GM19351 (cell line): ENCODE measurements around the gene HYKK.
"Not testable (repeated sequence)": the region's sequence is repeated elsewhere in the genome, so short reads cannot be mapped to it uniquely, and the experiment has no call there.

Source experiments
- ATAC-seq: cut with Tn5 transposase; IDR thresholded peaks from one replicate; pipeline ENCODE4 v1.9.1; 2021; ENCODE audit warnings: mild to moderate bottlenecking, moderate library complexity; ENCODE audit not compliant: unreplicated experiment

The HYKK gene

DNA sequence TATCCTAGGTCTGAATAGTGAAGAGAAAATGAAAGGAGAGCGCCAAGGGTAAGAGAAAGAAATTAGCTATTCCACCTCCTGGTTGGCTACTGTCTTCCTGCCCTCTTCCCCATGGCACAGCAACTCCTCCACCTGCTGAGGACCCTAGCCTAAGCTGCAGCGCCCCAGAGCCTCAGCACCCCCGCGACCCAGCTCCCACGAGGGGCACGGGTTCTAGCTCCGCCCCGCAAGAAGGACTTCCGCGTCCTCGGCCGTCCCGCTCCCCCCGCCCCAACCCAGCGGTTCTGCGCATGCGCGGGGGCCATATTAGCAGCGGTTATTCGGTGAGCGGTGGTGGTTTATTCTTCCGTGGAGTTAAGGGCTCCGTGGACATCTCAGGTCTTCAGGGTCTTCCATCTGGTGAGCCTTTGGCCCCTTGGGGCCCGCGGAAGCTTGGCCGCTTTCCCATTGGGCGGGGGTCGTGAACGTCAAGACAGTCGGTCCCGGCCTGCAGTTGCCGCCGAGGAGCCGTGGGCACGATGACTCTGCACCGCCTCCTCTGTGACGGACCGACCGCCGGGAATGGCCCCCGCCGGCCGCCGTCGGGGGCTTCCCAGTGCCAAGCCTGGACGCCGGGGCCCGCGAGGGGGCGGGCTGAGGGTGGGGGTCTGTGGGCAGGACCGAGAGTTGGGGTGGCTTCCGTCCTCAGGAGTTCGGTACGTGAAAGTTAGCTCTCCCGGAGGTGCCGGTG is 32.9 kb downstream of the HYKK start, which contains the start of gene PSMA4:
Gene PSMA4, plus strand, starts transcription at position 304 of the 730 bp plus-strand sequence. CDS start 1,484 bp downstream, outside the sequence.
- peak; percentile 82 for ATAC-seq

DNA sequence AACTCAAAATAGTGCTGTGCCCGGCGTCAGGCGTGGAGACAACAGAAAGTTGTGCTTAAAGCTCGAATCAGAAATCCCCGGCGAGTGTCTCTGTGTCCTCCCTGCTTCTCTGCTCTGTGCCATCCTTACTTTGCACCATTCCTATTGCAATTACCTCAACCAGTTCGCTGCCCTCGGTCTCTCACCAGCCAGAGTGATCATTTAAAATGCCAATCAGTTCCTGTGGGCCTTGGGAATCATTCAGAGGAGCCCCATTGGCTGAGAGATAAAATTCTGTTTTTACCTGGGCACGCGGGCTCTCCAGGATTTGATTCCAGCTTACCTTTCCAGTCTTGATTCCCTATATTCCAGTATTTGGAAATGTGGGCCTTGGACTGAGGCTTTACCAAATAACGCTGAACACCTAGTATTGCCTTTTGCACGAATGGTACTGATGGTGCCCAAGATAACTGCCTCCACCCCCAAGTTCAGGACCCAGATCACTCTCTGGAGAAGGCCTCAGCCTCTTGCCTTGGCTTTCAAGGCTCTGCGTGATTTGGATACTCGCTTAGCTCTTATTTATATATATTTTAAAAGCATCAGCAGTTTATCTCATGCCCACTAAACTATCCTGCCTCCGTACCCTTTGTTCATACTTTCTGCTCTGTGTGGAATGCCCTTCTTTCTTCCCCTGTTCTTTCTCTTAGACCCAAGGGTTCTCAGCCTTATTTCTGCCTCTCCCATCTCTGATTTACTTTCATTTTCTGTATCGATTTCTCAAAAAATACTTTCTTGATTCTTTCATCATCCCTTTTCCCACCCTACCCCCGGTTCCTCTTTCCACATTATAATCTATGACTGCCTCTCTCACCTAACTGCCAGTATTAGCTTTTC is 33.7 kb downstream of the HYKK start:
- no peak for ATAC-seq

DNA sequence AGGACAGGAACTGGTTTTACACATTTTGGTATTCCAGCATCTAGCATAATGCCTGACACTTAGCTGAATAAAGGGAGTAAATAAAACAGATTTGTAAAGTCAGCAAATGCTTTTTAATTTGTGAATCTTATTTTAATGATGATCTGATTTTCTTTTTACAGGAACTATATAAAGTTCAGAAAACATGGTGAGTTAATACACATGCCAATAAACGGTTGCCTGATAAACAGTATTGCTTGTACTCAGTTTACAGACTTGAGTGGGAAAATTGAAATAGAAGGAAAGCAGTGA is 34.3 kb downstream of the HYKK start:
- no peak for ATAC-seq

DNA sequence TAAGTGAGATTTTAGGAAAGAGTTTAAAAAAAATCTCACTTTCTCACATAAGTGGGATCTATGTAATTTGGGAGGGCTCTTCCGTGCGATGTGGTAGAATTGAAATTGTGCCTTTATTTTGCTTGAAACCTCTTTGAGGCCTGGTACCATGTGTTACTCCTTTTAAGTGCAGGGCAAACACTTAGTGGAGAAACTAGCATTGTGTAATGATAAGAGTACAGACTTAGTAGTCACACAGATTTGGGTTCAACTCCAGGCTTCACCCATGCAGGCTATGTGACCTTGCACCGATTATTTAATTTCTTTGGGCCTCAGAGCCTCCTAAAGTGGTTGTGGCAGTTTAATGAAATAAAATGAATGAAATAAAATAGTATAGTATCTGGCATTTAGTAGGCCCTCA is 35.3 kb downstream of the HYKK start:
- ATAC-seq = no peak

DNA sequence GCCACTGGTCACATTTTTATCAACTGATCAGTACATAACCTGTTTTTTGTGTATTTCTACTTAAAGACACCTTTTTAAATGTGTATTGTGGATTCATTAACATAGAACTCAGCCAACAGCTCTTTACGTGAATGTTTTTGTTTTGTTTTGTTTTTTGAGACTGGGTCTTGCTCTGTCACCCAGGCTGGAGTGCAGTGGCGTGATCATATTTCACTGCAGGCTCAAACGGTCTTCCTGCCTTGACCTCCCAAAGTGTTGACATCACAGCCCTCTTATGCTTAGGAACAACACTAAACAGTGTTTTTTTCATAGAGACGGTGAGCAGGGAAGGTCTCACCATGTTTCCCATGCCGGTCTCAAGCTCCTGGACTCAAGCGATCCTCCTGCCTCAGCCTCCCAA is 42.8 kb downstream of the HYKK start:
- ATAC-seq = no peak

DNA sequence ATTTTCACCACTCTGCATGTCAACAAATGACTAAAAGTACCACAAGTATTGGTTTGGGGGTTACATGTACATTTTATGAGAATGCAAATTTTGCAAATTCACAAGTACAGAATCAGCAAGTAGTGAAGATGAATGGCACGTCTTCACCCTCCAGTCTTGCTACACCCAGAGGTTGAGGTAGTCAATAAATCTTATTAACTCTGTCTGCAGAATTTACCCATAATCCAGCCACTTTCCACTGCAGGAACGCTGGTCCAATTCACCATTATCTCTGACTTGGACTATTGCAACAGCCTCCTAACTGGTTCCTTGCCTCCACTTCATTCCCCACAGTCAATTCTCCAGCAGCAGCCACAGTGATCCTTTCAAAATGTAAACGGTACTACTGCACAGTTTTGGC is 43.4 kb downstream of the HYKK start:
- ATAC-seq = no peak

DNA sequence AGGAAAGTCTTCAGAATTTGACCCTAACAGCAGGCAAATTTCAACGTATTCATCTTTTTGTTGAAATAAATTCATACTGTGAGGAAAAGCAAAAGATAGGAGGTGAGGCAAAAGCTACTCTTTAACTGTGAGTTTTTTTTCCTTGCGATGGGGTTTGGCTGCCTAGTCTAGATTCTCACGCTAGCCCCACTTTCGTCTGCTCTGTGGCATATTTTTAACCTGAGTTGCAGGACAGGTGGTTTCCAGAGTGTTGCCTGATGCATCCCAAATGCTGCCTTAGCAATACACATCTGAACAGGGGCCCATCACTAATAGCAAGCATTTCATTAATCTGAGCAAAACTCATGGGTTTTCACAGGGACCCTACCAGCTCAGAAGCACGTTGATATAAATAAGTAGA is 44.5 kb downstream of the HYKK start:
- no peak for ATAC-seq

DNA sequence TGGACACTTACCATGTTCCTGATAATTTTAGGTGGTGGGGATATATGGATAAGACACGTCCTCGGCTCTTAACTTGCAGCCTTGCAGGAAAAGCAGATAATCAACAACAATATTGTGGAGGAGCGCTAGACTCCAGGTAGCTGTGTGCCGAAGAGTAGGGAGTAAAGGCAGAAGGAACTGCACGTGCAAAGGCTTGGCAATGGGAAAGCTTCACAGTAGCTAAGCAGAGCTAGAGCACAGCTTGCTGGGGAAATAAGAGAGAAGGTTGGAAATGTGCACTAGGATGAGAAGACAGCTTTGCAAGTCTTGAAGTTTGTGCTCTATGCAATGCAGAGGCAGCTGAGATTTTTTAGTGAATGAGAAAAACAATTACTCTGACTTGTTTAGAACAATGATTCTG is 45.2 kb downstream of the HYKK start:
- no peak for ATAC-seq

DNA sequence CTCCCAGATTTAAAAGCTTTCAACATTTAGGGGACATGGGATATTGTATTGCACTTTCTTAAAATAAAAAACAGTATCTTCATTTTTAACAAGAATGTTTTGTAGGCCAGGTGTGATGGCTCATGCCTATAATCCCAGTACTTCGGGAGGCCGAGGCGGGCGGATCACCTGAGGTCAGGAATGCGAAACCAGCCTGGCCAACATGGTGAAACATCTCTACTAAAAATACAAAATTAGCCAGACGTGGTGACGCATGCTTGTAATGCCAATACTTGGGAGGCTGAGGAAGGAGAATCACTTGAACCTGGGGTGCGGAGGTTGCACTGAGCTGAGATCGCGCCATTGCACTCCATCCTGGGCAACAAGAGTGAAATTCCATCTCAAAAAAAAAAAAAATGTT is 52.8 kb downstream of the HYKK start:
- ATAC-seq = not testable (repeated sequence)

DNA sequence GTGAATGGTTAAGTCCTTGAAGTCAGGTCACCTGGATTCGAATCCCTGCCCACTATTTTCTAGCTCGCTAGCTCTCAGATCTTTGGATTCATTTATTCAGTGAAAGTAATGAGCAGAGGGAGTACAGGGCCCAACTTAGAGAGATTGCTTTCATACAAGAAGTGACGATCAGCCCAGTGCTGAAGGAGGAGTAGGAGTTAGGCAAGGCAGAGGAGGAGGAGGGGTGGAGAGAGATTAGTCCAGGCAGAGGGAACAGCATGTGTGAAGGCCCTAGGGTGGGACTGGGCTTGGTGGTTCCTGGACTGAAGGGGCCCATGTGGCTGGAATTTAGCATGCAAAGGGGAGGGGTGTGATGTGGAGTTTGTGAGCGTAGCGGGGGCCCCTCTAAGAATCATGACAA is 54.1 kb downstream of the HYKK start:
- ATAC-seq = no peak

DNA sequence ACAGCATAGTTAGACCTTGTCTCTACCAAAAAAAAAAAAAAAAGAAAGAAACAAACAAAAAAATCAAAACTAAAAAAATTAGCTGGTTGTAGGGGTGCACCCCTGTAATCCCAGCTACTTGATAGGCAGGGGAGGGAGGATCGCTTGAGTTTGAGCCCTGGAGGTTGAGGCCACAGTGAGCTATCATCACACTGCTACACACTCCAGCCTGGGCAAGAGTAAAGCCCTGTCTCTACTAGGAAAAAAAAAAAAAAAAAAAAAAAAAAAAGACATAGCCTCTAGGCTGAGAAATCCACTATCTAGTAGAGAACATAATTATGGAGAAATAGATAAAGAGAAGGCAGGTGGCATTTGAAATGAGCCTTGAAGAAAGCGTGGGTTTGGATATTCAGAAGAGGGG is 55.7 kb downstream of the HYKK start:
- no peak for ATAC-seq

DNA sequence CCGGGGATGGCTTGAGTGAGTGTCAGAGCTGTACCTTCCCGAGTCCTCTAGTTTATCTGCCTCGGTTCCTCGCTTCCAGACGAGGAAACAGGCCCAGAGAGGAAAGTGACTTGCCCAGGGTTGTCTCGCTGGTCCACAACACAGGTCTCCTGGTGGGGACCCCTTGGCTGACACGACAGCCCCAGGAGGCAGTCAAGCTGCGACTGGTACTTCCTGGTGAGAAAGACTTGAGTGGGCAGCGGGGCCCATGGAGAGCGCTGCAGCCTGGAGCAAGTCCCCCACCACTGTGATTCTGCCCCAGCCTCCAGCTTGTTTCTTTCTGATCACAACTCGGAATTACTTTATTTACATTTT is 57.3 kb downstream of the HYKK start:
- ATAC-seq = peak; percentile 8

DNA sequence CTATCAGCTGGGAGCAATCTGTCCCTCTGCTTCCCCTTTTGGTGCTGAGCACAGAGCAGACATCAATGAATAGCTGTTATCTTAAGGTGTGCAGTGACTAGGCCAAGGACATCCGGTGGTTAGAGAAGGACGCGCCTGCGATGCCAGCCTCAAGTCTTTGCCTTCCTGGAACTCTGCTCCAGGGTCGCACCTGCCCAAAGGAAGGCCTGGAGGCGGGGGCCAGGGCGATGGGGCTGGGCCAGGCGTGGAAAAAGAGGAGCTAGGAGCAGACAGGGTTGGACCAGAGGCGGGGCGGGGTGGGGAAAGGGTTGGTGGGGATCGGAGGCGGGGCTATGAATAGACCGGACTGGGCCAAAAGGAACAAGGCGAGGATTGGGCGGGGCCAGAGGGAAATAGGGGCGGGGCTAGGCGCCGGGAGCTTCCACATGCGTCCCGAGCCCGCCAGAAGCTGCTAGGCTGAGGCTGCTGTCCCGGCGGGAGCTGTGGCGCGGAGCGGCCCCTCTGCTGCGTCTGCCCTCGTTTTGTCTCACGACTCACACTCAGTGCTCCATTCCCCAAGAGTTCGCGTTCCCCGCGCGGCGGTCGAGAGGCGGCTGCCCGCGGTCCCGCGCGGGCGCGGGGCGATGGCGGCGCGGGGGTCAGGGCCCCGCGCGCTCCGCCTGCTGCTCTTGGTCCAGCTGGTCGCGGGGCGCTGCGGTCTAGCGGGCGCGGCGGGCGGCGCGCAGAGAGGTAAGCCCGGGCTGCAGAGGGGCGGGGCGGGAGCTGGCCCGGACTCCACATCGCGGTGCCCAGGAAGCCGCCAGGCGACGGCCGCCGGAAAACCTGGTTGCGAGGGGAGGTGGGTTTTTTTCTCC is 57.9 kb downstream of the HYKK start, which contains the start of gene CHRNA5:
Gene CHRNA5, plus strand, starts transcription at position 424 of the 854 bp plus-strand sequence. Its CDS starts 200 bp downstream, at position 624.
- peak; percentile 64 for ATAC-seq

DNA sequence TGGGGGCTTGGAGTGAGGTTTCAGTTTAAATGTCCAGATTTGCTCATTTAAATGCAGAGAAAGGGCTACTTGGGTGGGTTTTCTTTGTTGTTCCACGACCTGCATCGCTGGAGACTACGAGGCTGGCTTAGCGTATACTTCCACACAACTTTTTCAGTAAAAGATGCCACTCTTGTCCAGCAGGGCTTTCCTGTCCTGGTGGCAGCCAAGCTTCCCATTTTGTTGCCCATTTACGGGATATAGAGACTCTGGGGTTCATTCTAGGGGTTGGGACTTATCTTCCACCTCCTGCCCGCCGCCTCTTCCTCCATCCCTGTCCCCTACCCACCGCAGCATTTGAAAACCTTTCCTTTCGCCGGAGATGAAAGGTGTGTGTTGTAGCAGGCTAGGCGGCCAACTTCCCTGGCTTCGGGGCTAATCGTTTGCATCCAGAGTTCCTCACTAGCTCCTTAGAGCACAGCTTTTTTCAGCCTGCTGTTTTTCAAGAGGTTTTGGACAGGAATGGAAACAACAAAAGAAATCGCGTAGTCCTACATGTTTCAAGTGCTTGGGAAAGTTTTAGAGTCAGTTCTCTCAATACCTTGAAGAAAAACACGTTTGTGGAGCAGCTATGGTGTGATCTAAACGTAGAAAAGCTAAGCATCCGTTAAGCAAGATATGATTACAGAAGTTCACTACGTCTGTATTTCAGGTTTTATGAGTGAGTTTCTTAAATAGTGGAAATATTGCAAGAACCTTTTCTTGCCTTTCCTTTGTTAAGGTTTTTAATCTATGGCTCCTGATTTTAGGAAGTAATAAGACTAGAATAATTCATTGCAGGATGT is 58.8 kb downstream of the HYKK start:
- ATAC-seq = peak; percentile 34

DNA sequence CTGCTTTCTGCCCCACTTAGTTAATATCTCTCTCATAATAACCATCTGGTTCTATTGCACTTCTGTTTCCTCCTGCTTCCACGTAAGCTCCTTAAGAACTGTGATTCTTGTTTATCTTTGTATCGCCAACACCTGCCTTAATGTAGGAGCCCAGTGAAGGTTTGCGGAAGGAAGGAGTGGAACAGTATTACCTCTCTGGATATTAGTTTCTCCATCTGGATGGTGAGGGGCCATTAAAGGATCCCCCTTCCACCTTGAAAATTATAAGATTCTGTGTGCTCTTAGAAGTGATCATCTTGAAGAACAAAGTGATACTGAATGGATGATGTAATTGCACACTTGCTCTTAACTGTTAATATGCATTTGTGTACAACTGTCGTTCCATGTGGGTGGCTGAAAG is 60.2 kb downstream of the HYKK start:
- ATAC-seq = no peak

DNA sequence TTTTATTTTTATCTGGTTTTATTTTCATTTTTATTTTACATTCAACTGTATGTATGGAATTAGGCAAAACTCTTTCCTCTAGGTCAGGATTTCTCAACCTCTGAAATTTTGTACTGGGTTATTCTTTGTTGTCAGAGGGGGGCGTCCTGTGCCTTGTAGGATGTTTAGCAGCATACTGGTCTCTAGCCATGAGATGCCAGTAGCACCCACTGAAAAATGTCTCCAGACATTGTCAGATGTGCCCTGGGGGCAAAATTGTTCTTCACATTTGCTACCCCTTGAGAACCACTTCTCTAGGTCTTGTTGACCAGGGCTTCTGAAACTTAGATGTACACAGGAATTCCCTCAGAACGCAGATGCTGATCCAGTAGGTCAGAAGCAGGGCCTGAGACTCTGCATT is 63.3 kb downstream of the HYKK start:
- no peak for ATAC-seq

DNA sequence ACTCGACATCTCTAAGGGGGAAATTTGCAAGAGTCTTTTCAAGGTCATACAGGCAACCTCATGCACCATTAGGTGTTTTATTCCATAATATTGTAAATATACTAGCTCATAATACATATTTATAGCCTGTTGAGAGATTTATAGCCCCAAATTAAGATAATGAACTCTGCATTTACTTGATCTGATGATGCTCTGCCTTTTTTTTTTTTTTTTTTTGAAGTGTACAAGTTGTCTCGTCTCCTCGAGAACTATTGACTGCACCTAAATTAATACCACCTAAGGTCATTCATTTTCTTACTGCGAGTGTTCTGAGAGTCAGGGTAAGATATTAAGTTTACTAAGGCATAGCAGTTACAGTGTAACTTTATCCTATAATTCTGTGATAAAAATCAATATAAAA is 64.0 kb downstream of the HYKK start:
- ATAC-seq = no peak

DNA sequence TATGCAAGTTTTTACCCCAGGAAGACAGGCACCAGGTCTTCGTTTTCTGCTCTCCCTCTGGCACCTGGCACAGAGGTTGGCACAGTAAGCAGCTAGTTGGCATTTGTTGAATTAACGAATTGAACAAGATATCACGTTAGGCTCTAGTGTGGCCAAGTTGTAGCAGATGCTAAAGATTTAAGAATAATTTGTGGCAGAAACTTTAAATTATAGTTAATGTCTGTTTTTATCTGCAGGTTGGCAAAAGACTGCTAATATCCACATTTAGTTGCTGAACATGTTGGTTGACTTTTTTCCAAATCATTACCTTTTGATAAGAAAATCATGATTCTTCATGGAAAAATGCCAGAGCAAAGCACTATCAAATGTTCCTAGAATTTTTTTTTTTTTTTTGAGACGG is 66.0 kb downstream of the HYKK start:
- ATAC-seq = no peak

DNA sequence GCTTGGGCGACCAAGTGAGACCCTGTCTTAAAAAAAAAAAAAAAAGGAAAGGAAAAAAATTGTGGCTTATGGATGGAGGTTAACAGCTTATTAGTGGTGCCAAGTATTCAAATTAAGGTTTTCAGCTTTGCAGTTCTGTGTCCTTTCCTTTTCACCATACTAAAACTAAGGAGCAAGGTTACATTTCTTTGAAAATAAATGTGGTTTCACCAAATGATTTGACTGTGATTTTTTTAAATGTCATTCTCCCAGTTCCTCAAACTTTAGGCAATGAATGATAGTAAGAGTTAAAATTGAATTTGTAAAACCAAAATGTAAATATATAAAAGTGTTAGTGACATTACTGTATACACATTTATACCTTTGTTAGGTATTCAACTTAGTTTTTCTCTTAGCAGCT is 67.6 kb downstream of the HYKK start:
- no peak for ATAC-seq
